ENCODE results near the gene CFAP251. TPM values are rescaled to one million over a fixed set of nuclear protein-coding genes. Genes with fewer than 3 reads are reported as not detected.

CFAP251 gene
- total RNA-seq, 1 donor from 2014 or later = 9.3 TPM

DNA sequence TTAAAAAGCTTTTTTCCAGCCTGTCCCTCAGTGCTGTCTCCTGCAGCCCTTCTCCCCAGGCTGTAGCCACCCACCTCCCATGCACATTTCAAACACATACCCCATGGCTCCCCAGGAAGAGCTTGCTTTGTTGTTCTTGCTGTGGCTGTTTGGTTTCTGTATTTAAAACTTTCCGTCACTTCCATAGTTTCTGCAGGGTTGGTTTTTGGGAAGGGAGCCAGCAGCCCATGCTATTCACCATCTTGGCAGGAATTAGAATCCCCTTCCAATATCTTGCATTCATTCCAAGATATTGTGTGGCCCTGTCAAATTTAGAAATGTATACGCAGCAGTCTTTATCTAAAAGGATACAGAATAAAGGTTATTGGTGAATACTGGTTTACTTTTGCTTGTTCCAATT, 29.6 kb downstream of the CFAP251 start:
- H3K36me3 Mint-ChIP-seq (ENCODE audit: insufficient read depth) = peaks cover 15% of the 10 kb centered on the region
- H3K27ac Mint-ChIP-seq = no peak overlapping the region
- H3K27me3 Mint-ChIP-seq = peaks cover 24% of the 10 kb centered on the region
- H3K4me3 Mint-ChIP-seq (ENCODE audit: low read depth) = no peak overlapping the region
- no peak for DNase-seq (ENCODE audit: low spot score, unreplicated experiment)
- H3K9me3 Mint-ChIP-seq (ENCODE audit: low read depth) = peaks cover 9% of the 10 kb centered on the region
- H3K4me1 Mint-ChIP-seq (ENCODE audit: low read depth) = peaks cover under 1% of the 10 kb centered on the region
- TF ChIP-seq, protein P1, sequence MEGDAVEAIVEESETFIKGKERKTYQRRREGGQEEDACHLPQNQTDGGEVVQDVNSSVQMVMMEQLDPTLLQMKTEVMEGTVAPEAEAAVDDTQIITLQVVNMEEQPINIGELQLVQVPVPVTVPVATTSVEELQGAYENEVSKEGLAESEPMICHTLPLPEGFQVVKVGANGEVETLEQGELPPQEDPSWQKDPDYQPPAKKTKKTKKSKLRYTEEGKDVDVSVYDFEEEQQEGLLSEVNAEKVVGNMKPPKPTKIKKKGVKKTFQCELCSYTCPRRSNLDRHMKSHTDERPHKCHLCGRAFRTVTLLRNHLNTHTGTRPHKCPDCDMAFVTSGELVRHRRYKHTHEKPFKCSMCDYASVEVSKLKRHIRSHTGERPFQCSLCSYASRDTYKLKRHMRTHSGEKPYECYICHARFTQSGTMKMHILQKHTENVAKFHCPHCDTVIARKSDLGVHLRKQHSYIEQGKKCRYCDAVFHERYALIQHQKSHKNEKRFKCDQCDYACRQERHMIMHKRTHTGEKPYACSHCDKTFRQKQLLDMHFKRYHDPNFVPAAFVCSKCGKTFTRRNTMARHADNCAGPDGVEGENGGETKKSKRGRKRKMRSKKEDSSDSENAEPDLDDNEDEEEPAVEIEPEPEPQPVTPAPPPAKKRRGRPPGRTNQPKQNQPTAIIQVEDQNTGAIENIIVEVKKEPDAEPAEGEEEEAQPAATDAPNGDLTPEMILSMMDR (IDR thresholded peaks at IDR 0.05; ENCODE audit: unreplicated experiment) = no peak

DNA sequence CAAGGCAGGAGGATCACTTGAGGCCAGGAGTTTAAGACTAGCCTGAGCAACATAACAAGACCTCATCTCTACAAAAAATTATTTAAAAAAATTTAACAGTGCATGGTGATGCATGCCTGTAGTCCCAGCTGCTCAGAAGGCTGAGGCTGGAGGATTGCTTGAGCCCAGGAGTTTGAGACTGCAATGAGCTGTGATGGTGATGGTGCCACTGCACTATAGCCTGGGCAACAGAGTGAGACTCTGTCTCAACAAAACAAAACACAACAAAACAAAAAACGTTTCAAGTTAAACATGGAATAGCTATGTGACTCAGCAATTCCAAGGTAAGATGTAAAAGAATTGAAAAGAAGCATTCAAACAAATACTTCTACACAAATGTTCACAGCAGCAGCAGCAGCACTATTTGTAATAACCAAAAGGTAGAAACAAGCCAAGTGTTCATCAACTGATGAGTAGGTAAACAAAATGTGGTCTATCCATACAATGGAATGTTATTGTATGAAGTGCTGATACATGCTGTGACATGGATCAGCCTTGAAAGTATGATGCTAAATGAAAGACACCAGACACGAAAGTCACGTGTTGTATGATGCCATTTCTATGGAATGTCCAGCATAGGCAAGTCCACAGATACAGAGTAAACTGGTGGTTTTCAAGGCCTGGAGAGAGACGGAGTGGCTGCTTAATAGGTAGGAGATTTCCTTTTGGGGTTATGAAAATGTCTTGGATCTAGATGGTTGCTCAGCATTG, 31.4 kb downstream of the CFAP251 start:
- Mint-ChIP-seq H3K27me3 (peaks cover 24% of the 10 kb centered on the region), H3K36me3 (ENCODE audit: insufficient read depth) (peaks cover 15% of the 10 kb centered on the region), H3K9me3 (ENCODE audit: low read depth) (peaks cover 11% of the 10 kb centered on the region), H3K4me3 (ENCODE audit: low read depth) (no peak overlapping the region), H3K27ac (no peak overlapping the region), H3K4me1 (ENCODE audit: low read depth) (peaks cover 11% of the 10 kb centered on the region)
- no peak for DNase-seq (ENCODE audit: low spot score, unreplicated experiment)
- TF ChIP-seq, protein P1 (IDR thresholded peaks at IDR 0.05; ENCODE audit: unreplicated experiment) = no peak

DNA sequence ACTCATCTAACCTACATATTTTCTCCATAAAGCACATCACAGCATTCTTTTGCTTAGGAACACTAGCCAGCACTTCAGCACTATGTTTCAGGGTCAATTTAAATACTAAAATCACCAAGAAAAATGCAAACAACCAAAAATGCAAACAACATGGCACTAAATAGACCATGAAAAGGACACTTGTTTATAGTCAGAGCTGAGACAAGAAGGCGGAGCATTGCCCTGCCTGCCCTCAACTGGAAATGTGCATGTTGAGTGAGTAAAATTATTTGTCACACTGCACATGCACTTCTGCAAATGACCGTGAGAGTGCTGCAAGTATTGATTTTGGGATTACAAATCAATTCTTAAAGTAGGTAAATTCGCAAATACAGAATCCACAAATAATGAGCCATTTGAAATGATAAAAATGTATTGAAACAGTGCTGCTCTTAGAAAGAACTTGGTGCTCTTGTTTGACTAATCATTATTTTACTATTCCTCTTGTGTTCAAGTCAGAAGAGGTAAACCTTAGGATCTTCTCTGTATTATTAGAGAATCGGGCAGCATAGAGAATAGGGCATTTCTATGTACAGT, 34.8 kb downstream of the CFAP251 start:
- peaks cover 3% of the 10 kb centered on the region for H3K36me3 Mint-ChIP-seq (ENCODE audit: insufficient read depth)
- H3K27ac Mint-ChIP-seq = peak overlapping the region; percentile 35
- no peak for DNase-seq (ENCODE audit: low spot score, unreplicated experiment)
- TF ChIP-seq, protein P1 (IDR thresholded peaks at IDR 0.05; ENCODE audit: unreplicated experiment) = no peak
- H3K4me1 Mint-ChIP-seq (ENCODE audit: low read depth) = peaks cover 11% of the 10 kb centered on the region
- peaks cover 2% of the 10 kb centered on the region for H3K9me3 Mint-ChIP-seq (ENCODE audit: low read depth)
- H3K27me3 Mint-ChIP-seq = peaks cover 22% of the 10 kb centered on the region
- H3K4me3 Mint-ChIP-seq (ENCODE audit: low read depth) = no peak overlapping the region

DNA sequence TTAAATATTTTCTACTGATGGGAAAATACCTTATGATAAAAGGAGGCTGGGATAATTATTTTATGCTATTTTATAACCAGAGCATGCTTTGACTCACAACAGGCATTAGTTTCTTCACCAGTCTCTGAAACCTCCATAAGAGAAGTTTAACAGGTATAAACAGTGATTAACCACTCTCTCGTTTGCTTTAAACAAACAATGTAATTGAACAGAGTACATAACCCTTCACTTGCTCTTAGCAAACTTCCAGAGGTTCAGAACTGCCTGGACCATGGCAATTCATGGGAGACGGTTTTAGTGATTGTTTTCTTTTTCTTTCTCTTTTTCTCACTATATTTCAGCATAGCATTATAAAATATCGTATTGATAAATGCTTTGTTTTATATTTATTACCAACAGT, 35.3 kb downstream of the CFAP251 start:
- peaks cover 11% of the 10 kb centered on the region for H3K4me1 Mint-ChIP-seq (ENCODE audit: low read depth)
- H3K36me3 Mint-ChIP-seq (ENCODE audit: insufficient read depth) = peaks cover 3% of the 10 kb centered on the region
- TF ChIP-seq, protein P1 (IDR thresholded peaks at IDR 0.05; ENCODE audit: unreplicated experiment) = no peak
- no peak overlapping the region for H3K4me3 Mint-ChIP-seq (ENCODE audit: low read depth)
- DNase-seq (ENCODE audit: low spot score, unreplicated experiment) = no peak
- H3K27me3 Mint-ChIP-seq = peaks cover 25% of the 10 kb centered on the region
- H3K27ac Mint-ChIP-seq = peak overlapping the region; percentile 35
- H3K9me3 Mint-ChIP-seq (ENCODE audit: low read depth) = peaks cover 2% of the 10 kb centered on the region

DNA sequence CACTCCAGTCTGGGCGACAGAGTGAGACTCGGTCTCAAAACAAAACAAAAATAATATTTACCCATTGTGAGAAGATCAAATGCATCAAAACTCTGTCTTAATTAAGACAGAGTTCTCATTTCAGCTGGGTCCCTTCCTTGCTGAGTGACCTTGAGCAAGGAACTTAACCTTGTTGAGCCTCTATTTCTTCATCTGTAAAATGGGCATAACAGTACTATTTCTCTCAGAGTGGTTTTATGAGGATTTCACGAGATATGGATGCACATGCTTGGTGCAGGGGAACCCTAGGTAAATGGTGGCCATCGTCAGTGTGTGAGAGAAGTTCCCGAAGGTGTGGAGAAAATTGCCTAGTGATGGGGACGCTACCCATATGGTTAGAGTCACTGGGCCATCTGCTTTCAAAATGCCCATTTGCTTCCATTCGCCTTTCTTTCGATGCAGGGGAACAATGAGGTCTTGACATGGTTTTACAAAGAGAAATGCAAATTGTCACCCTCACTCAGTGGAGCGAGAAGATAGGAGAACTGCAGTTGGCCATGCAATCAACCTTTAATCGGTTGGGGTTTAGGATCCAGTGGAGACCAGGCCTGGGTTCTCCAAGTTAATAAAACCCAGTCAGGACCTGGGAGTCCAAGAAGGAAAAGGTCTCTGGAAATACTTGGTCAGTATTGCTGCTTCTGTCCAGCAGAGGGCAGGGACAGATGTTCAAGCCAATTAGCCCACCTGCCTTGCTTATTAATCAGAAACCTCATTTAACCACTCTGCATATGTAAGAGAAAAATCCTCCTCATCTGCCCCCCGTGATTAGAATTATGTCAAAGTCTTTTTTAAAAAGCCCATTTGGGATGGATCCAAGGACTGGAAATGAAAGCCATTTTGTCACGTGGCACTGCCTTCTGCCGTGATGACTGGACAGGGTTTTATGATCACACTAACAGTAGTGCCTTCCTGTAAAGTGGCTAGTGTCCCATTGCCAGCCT, 37.2 kb downstream of the CFAP251 start:
- no peak for DNase-seq (ENCODE audit: low spot score, unreplicated experiment)
- no peak overlapping the region for H3K27ac Mint-ChIP-seq
- TF ChIP-seq, protein P1 (IDR thresholded peaks at IDR 0.05; ENCODE audit: unreplicated experiment) = peak; percentile 57

More for the DNA sequence above, 37.2 kb downstream of the CFAP251 start:
- H3K4me3 Mint-ChIP-seq (ENCODE audit: low read depth) = no peak overlapping the region
- peaks cover 2% of the 10 kb centered on the region for H3K9me3 Mint-ChIP-seq (ENCODE audit: low read depth)
- peaks cover 27% of the 10 kb centered on the region for H3K27me3 Mint-ChIP-seq
- H3K36me3 Mint-ChIP-seq (ENCODE audit: insufficient read depth) = peaks cover 4% of the 10 kb centered on the region
- peaks cover 11% of the 10 kb centered on the region for H3K4me1 Mint-ChIP-seq (ENCODE audit: low read depth)
